Adrenal gland (tissue), 5 donors: ENCODE data around the gene ARAP1.

Experiments
- CTCF ChIP-seq, 6 experiments: fragments of 450-650 bp in 4 of 6; fragments of 200-600 bp in 2 of 6; sonication (generic) in 1 of 6; IDR thresholded peaks; 1 replicate in 5 of 6; 2 replicates in 1 of 6; pipeline versions ENCODE4 v1.5.1 to v1.8.0; 2016 to 2021; ENCODE audit warnings: antibody characterized with exemption in 6 of 6, mild to moderate bottlenecking in 2 of 6, moderate library complexity in 1 of 6
- POLR2A ChIP-seq, 2 donors: fragments of 450-650 bp; IDR thresholded peaks; one replicate each; pipeline ENCODE4 v1.6.1; 2017; ENCODE audit warnings: antibody characterized with exemption in 2 of 2, mild to moderate bottlenecking in 2 of 2, moderate library complexity in 1 of 2
- donor health status: DM: no; HTN: no; CAD: no.

GRCh38 chr11:72700146-72700545 is 52.1 kb downstream of the ARAP1 start:
- no peak for TF ChIP-seq CTCF (IDR thresholded peaks at IDR 0.05)
- TF ChIP-seq POLR2A (IDR thresholded peaks at IDR 0.05) = no peak
